ENCODE data around the gene PLXNA4. TPM values are rescaled to one million over a fixed set of nuclear protein-coding genes. Genes with fewer than 3 reads are reported as not detected.

Gene PLXNA4
- total and polyA plus RNA-seq, 8 donors, result 0.15 to 12.8 (median 1.6) TPM

DNA sequence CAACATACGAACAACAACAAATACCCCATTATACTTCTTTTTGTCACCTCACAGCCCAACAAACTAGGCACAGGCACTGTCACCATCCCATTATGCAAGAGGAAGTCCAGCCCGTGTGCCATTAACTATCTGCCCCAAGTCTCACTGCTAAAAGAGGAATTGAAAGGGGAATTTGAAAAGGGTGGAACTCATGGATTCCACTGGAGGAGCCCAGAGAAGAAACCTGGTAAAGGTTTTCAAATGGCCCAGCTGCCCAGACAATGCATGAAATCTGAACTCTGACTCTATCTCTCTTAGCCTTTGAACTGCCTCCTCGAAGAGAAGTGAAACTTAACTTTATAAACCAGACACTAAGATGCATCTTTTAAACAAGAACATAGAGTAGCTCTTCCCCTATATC, 130.0 kb downstream of the PLXNA4 start:
- 51 to 79% (median 57%) methylated on average over 3 of the region's 3 CpGs for WGBS, 5 donors
- no peak for DNase-seq
- no peaks in the 10 kb centered on the region for H3K36me3 ChIP-seq
- H3K4me3 ChIP-seq, result no peak overlapping the region
- no peaks in the 10 kb centered on the region for H3K4me1 ChIP-seq
- TF ChIP-seq POLR2AphosphoS5 (IDR thresholded peaks at IDR 0.05) (no peak), POLR2A (IDR thresholded peaks at IDR 0.05) (no peak), EP300 (IDR thresholded peaks at IDR 0.05) (no peak)
- TF ChIP-seq, protein P1, sequence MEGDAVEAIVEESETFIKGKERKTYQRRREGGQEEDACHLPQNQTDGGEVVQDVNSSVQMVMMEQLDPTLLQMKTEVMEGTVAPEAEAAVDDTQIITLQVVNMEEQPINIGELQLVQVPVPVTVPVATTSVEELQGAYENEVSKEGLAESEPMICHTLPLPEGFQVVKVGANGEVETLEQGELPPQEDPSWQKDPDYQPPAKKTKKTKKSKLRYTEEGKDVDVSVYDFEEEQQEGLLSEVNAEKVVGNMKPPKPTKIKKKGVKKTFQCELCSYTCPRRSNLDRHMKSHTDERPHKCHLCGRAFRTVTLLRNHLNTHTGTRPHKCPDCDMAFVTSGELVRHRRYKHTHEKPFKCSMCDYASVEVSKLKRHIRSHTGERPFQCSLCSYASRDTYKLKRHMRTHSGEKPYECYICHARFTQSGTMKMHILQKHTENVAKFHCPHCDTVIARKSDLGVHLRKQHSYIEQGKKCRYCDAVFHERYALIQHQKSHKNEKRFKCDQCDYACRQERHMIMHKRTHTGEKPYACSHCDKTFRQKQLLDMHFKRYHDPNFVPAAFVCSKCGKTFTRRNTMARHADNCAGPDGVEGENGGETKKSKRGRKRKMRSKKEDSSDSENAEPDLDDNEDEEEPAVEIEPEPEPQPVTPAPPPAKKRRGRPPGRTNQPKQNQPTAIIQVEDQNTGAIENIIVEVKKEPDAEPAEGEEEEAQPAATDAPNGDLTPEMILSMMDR (IDR thresholded peaks at IDR 0.05), result no peak
- no peak overlapping the region for H3K27ac ChIP-seq
- intact Hi-C loops (cut with DNase I; ENCODE audit: low total_unique reads), result no loop called here
- no peaks in the 10 kb centered on the region for H3K9me3 ChIP-seq
- H3K27me3 ChIP-seq, result no peaks in the 10 kb centered on the region

DNA sequence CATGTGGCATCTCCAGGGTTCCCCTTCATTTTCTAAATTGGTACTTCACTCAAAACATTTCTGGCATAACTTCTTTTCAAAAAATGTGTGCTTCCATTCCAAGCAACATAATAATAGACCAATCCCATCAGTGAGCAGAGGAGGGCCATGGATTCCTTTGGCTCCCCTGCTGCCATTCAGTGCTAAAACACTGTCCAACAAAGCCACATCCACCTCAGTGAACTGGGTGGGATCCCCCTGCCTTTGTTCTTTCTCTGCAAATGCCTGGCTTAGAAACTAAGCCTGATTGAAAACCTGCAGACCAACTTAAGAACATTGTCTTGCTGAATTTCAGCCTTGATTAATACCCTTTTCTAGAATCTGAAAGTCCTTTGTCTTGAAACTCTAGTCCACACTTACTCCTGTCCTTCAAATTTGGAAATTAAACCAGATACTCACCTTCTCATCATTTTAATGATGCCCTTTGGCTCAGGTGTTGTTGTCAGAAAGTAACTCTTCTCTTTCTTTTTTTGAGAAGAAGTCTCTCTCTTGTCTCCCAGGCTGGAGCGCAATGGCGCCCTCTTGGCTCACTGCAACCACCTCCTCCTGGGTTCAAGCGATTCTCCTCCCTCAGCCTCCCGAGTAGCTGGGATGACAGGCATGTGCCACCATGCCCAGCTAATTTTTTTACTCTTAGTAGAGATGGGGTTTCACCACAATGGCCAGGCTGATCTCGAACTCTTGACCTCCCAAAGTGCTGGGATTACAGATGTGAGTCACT, 132.3 kb downstream of the PLXNA4 start:
- H3K4me3 ChIP-seq, result no peak overlapping the region
- TF ChIP-seq EP300 (IDR thresholded peaks at IDR 0.05), result no peak
- TF ChIP-seq POLR2A (IDR thresholded peaks at IDR 0.05), result no peak
- TF ChIP-seq, protein P1 (IDR thresholded peaks at IDR 0.05), result no peak
- TF ChIP-seq POLR2AphosphoS5 (IDR thresholded peaks at IDR 0.05), result no peak
- WGBS, 5 donors, result 84 to 93% (median 89%) methylated on average over 5 of the region's 5 CpGs
- DNase-seq, result no peak
- H3K27ac ChIP-seq, result no peak overlapping the region
- H3K36me3 ChIP-seq, result no peaks in the 10 kb centered on the region
- intact Hi-C loops (cut with DNase I; ENCODE audit: low total_unique reads), result no loop called here
- no peaks in the 10 kb centered on the region for H3K27me3 ChIP-seq
- no peaks in the 10 kb centered on the region for H3K9me3 ChIP-seq
- H3K4me1 ChIP-seq, result no peaks in the 10 kb centered on the region

DNA sequence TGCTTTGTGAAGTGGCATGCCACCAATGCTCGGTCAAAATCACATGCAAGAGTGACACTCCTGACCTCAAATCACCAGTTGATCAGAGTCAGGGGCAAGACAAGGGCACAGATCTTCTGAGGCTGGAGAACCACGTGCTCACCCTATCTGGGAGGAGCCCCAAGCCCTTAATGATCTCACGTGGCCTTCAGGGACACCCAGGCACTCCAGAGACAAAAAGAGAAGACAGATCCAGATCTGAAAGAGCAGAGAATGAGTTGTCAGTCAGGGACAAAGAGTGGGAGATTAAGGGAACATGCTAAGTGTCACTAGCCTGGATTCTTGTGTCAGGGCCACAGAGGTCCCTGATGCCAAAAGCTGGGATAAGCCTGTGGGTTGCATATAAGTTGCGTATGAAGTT, 134.3 kb downstream of the PLXNA4 start:
- Histone ChIP-seq H3K9me3 (no peaks in the 10 kb centered on the region), H3K4me1 (peaks cover 0 to 4% (median 2%) of the 10 kb centered on the region in 4 donors), H3K27me3 (no peaks in the 10 kb centered on the region), H3K4me3 (no peak overlapping the region), H3K27ac (no peak overlapping the region), H3K36me3 (no peaks in the 10 kb centered on the region)
- WGBS, 5 donors, result 64 to 76% (median 73%) methylated on average over 4 of the region's 4 CpGs
- intact Hi-C loops (cut with DNase I; ENCODE audit: low total_unique reads), result no loop called here
- TF ChIP-seq, protein P1 (IDR thresholded peaks at IDR 0.05), result no peak
- TF ChIP-seq POLR2AphosphoS5 (IDR thresholded peaks at IDR 0.05) (no peak), POLR2A (IDR thresholded peaks at IDR 0.05) (no peak), EP300 (IDR thresholded peaks at IDR 0.05) (no peak)
- DNase-seq, result no peak

DNA sequence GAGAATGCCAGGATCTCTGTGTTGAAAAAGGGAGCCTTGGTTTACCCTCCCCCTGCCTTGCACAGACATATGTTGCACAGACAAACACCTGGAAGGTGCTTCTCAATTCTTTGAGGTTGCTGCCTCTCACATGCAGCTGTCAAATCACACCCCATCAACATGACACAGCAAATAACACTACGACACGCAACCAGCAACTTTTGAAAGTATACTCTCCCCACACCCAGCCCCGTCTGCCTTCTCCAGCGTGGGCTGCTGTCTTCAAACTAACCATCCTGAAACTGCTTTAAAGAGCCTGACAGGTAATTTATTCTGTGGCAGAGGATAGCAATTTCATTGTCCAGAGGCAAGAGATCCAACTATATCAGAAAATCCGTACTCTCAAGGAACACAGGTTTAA, 136.1 kb downstream of the PLXNA4 start:
- no peak for TF ChIP-seq POLR2A (IDR thresholded peaks at IDR 0.05)
- TF ChIP-seq, protein P1 (IDR thresholded peaks at IDR 0.05), result no peak
- TF ChIP-seq POLR2AphosphoS5 (IDR thresholded peaks at IDR 0.05), result no peak
- TF ChIP-seq EP300 (IDR thresholded peaks at IDR 0.05), result no peak
- no peak overlapping the region for H3K27ac ChIP-seq
- no peak for DNase-seq
- H3K36me3 ChIP-seq, result no peaks in the 10 kb centered on the region
- 84 to 93% (median 87%) methylated on average over 5 of the region's 5 CpGs for WGBS, 5 donors
- no peaks in the 10 kb centered on the region for H3K27me3 ChIP-seq
- no peak overlapping the region for H3K4me3 ChIP-seq
- H3K9me3 ChIP-seq, result no peaks in the 10 kb centered on the region
- intact Hi-C loops (cut with DNase I; ENCODE audit: low total_unique reads), result no loop called here
- H3K4me1 ChIP-seq, result peaks cover 0 to 4% (median 2%) of the 10 kb centered on the region in 4 donors

All from stomach (tissue), 9 donors.